Tibial artery (tissue), 4 donors: ENCODE results near the gene LPGAT1.

Source experiments
- DNase-seq, 2 donors: peaks; one replicate each; pipeline ENCODE4 v3.0.0-alpha.2; 2019
- H3K27ac ChIP-seq, 2 donors: fragments of 200-600 bp; sonication (generic) in 1 of 2; 1 replicate in 1 of 2; 2 replicates in 1 of 2; pipeline ENCODE4 v1.5.1; 2018 to 2019; ENCODE audit warnings: mild to moderate bottlenecking in 1 of 2
- H3K27me3 ChIP-seq, 2 donors: fragments of 200-600 bp; sonication (generic) in 1 of 2; one replicate each; pipeline versions ENCODE4 v1.5.1 to v1.6.0; 2016 to 2019
- H3K36me3 ChIP-seq, 3 donors: fragments of 200-600 bp; sonication (generic) in 2 of 3; one replicate each; pipeline ENCODE4 v1.5.1; 2016 to 2019; ENCODE audit warnings: mild to moderate bottlenecking in 2 of 3
- H3K4me1 ChIP-seq, 4 donors: fragments of 200-600 bp; sonication (generic) in 2 of 4; 1 replicate in 3 of 4; 2 replicates in 1 of 4; pipeline ENCODE4 v1.5.1; 2016 to 2019
- H3K4me3 ChIP-seq, 2 donors: fragments of 200-600 bp; sonication (generic) in 1 of 2; 1 replicate in 1 of 2; 2 replicates in 1 of 2; pipeline ENCODE4 v1.5.1; 2018 to 2019; ENCODE audit warnings: mild to moderate bottlenecking in 2 of 2
- H3K9me3 ChIP-seq, 3 donors: fragments of 200-600 bp; sonication (generic) in 1 of 3; one replicate each; pipeline ENCODE4 v1.5.1; 2016 to 2019
- CTCF ChIP-seq, 2 experiments: fragments of 200-600 bp in 1 of 2; fragments of 450-650 bp in 1 of 2; IDR thresholded peaks; one replicate each; pipeline ENCODE4 v1.5.1; 2017 to 2019; ENCODE audit warnings: antibody characterized with exemption in 2 of 2, mild to moderate bottlenecking in 1 of 2, moderate library complexity in 1 of 2
- intact Hi-C: fragments of 100-400 bp; cut with DNase I; formaldehyde crosslinking; loops from one replicate; pipeline ENCODE4 v1.15.0; 2023; ENCODE audit warnings: low total_unique reads

Gene LPGAT1

DNA sequence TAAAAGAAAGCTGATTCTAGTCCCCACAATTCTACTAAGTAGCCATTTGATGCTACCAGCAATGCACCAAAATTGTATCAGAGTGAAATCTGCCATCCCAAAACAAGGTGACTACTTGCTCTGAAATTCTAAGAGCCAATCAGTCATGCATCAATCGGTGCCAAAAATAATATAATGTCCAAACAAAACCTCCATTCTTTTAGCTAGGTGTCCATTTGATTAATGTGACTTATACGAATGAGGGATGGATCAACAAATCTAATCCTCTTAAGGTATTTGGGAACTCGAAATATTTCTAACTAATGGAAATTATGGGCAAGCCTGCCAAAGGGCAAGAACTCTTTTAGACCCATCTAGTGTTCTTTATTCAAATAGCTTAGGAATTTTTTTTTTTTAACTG is 88.8 kb downstream of the LPGAT1 start:
- Histone ChIP-seq H3K4me3 (no peak overlapping the region), H3K9me3 (no peaks in the 10 kb centered on the region), H3K36me3 (peaks cover 0 to 6% (median 0%) of the 10 kb centered on the region in 3 donors), H3K27ac (no peak overlapping the region), H3K27me3 (no peaks in the 10 kb centered on the region), H3K4me1 (no peaks in the 10 kb centered on the region)
- intact Hi-C loops = no loop called here
- no peak for DNase-seq
- no peak for TF ChIP-seq CTCF (IDR thresholded peaks at IDR 0.05)

DNA sequence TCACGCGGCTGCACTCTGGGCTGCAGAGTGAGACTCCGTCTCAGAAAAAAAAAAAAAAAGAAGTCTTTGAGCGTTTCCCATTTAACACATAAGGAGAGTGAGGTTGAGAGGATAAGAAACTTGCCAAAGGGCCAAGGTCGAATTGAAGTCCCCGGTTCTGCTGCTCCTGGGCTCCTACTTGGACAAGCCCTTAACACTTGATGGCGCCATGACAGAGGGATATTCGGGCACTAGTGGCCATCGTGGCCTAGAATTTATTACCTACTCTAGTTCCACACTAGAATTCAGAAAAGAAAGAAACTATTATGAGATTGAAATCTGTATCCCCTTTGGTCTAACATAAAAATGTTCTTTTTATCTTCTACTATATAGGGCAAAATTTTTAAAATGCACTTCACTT is 89.4 kb downstream of the LPGAT1 start:
- Histone ChIP-seq H3K36me3 (peaks cover 0 to 5% (median 0%) of the 10 kb centered on the region in 3 donors), H3K4me3 (no peak overlapping the region), H3K9me3 (no peaks in the 10 kb centered on the region), H3K27me3 (no peaks in the 10 kb centered on the region), H3K4me1 (peaks cover 0 to under 1% (median 0%) of the 10 kb centered on the region in 4 donors), H3K27ac (no peak overlapping the region)
- no peak for TF ChIP-seq CTCF (IDR thresholded peaks at IDR 0.05)
- intact Hi-C loops = no loop called here
- no peak for DNase-seq

DNA sequence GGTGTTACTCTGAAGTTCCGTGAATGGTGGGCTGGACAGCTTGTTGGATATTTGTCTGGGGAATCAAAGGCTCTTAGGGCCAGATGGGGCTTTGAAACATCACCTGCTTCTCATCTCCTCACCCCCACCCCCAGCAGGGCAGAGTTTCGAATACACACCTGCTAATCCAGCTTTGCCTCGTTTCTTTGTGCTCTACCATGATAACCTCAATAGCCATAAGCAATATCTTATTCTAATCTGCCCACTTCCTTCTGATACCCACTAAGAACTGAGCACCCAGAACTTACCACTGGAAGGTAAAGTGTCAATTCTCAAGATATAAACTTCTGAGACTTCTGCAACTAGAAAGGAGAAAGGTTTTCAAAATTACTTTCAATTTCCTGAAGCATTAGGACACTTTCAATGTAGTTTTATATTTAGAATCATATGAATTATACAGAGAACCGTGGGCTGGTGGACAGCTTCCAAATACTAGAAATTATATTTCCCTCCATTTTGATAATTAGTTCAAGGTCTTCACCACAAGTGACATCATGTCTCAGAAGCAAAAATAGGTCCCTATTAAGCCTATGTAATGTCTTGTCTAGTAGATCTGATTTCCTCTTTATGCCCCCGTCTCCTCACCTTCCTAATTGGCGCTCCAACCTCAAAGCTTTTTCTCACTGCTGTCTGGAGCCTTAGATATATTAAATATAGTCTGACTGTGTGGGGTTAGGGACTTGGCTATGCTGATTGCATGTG is 90.7 kb downstream of the LPGAT1 start:
- no peaks in the 10 kb centered on the region for H3K27me3 ChIP-seq
- H3K27ac ChIP-seq = no peak overlapping the region
- H3K4me1 ChIP-seq = peaks cover 0 to 10% (median 5%) of the 10 kb centered on the region in 4 donors
- intact Hi-C loops = no loop called here
- no peaks in the 10 kb centered on the region for H3K36me3 ChIP-seq
- TF ChIP-seq CTCF (IDR thresholded peaks at IDR 0.05) = no peak
- DNase-seq = no peak
- H3K4me3 ChIP-seq = no peak overlapping the region
- H3K9me3 ChIP-seq = no peaks in the 10 kb centered on the region

- Histone ChIP-seq H3K27me3 (no peaks in the 10 kb centered on the region), H3K9me3 (no peaks in the 10 kb centered on the region), H3K27ac (no peak overlapping the region), H3K36me3 (no peaks in the 10 kb centered on the region), H3K4me1 (peaks cover 0 to 10% (median 5%) of the 10 kb centered on the region in 4 donors), H3K4me3 (no peak overlapping the region)
- intact Hi-C loops = no loop called here
- DNase-seq = no peak
- TF ChIP-seq CTCF (IDR thresholded peaks at IDR 0.05) = no peak
Observed at GRCh38 chr1:211738691-211739301, 91.8 kb downstream of the LPGAT1 start.

- Histone ChIP-seq H3K4me1 (peaks cover 0 to 10% (median 5%) of the 10 kb centered on the region in 4 donors), H3K36me3 (no peaks in the 10 kb centered on the region), H3K9me3 (no peaks in the 10 kb centered on the region), H3K4me3 (no peak overlapping the region), H3K27me3 (no peaks in the 10 kb centered on the region), H3K27ac (no peak overlapping the region)
- no peak for DNase-seq
- TF ChIP-seq CTCF (IDR thresholded peaks at IDR 0.05) = no peak
- intact Hi-C loops = no loop called here
Observed at GRCh38 chr1:211738096-211738690, 92.4 kb downstream of the LPGAT1 start.
